Panc1 (cell line): ENCODE measurements around the gene EPHA3.

ENCODE experiments used
- POLR2AphosphoS5 ChIP-seq: IDR thresholded peaks from 2 replicates; pipeline ENCODE4 v1.6.1; 2012; ENCODE audit warnings: mild to moderate bottlenecking, low read depth, low read length, moderate library complexity
- SIN3A ChIP-seq: IDR thresholded peaks from 2 replicates; pipeline ENCODE4 v1.6.1; 2012; ENCODE audit warnings: low read depth, mild to moderate bottlenecking, low read length, moderate library complexity, borderline replicate concordance; ENCODE audit not compliant: insufficient read depth
- TCF7L2 ChIP-seq: IDR thresholded peaks from 2 replicates; pipeline ENCODE4 v1.6.1; 2011; ENCODE audit warnings: mild to moderate bottlenecking, low read depth, low read length, inconsistent platforms
- TF ChIP-seq, protein P1 (sequence below): fragments of 450-650 bp; IDR thresholded peaks from 2 replicates; pipeline ENCODE4 v1.5.1; 2017; ENCODE audit warnings: mild to moderate bottlenecking
- TF ChIP-seq, protein P2 (sequence below), 2 experiments: IDR thresholded peaks; 2 replicates each; pipeline ENCODE4 v1.6.1; 2011 to 2012; ENCODE audit warnings: low read depth in 2 of 2, control low read depth in 1 of 2, low read length in 1 of 2, mild to moderate bottlenecking in 1 of 2, moderate library complexity in 1 of 2; ENCODE audit not compliant: insufficient read depth in 1 of 2

DNA sequence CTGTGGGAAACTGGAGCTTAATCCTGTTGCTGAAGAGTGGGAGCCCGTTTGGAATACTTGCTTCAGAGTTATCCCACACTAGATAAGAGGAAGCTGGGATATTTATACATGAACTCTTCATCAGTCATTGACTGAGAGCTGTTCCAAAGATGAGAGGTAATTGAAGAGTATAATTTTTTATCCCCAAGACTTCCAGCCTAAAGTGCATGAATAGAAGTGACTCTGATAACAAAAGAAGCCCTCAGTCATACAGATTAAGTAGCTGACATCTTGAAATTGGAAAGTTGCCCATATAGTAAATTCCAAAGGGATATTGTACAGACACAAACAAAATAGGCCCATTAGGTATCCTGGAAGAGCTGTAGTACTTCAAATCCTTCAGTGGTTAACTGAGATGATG, 268.0 kb downstream of the EPHA3 start:
- TF ChIP-seq, protein P1, sequence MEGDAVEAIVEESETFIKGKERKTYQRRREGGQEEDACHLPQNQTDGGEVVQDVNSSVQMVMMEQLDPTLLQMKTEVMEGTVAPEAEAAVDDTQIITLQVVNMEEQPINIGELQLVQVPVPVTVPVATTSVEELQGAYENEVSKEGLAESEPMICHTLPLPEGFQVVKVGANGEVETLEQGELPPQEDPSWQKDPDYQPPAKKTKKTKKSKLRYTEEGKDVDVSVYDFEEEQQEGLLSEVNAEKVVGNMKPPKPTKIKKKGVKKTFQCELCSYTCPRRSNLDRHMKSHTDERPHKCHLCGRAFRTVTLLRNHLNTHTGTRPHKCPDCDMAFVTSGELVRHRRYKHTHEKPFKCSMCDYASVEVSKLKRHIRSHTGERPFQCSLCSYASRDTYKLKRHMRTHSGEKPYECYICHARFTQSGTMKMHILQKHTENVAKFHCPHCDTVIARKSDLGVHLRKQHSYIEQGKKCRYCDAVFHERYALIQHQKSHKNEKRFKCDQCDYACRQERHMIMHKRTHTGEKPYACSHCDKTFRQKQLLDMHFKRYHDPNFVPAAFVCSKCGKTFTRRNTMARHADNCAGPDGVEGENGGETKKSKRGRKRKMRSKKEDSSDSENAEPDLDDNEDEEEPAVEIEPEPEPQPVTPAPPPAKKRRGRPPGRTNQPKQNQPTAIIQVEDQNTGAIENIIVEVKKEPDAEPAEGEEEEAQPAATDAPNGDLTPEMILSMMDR = no peak
- TF ChIP-seq POLR2AphosphoS5 (no peak), SIN3A (no peak), TCF7L2 (no peak)
- TF ChIP-seq, protein P2, sequence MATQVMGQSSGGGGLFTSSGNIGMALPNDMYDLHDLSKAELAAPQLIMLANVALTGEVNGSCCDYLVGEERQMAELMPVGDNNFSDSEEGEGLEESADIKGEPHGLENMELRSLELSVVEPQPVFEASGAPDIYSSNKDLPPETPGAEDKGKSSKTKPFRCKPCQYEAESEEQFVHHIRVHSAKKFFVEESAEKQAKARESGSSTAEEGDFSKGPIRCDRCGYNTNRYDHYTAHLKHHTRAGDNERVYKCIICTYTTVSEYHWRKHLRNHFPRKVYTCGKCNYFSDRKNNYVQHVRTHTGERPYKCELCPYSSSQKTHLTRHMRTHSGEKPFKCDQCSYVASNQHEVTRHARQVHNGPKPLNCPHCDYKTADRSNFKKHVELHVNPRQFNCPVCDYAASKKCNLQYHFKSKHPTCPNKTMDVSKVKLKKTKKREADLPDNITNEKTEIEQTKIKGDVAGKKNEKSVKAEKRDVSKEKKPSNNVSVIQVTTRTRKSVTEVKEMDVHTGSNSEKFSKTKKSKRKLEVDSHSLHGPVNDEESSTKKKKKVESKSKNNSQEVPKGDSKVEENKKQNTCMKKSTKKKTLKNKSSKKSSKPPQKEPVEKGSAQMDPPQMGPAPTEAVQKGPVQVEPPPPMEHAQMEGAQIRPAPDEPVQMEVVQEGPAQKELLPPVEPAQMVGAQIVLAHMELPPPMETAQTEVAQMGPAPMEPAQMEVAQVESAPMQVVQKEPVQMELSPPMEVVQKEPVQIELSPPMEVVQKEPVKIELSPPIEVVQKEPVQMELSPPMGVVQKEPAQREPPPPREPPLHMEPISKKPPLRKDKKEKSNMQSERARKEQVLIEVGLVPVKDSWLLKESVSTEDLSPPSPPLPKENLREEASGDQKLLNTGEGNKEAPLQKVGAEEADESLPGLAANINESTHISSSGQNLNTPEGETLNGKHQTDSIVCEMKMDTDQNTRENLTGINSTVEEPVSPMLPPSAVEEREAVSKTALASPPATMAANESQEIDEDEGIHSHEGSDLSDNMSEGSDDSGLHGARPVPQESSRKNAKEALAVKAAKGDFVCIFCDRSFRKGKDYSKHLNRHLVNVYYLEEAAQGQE (IDR thresholded peaks at IDR 0.05; ENCODE audit: insufficient read depth in 1 of 2, low read depth in 2 of 2, low read length in 1 of 2) = no peak
